NK-92 (cell line): ENCODE measurements around the gene PHYHD1.
"Not testable (repeated sequence)": the region's sequence is repeated elsewhere in the genome, so short reads cannot be mapped to it uniquely, and the experiment has no call there.

Source experiments
- DNase-seq: peaks from one replicate; lab custom pipeline; 2025; ENCODE audit not compliant: unreplicated experiment; lab: John Stamatoyannopoulos, UW

PHYHD1 gene

GRCh38 chr9:128921881-128922763 lies 1.3 kb downstream of the PHYHD1 start:
- DNase-seq, result no peak

- no peak for DNase-seq
Measured at GRCh38 chr9:128923493-128923883, 2.7 kb downstream of the PHYHD1 start.

GRCh38 chr9:128927731-128928411 lies 7.1 kb downstream of the PHYHD1 start:
- DNase-seq, result no peak

- DNase-seq, result no peak
Measured at GRCh38 chr9:128928624-128929023, 7.8 kb downstream of the PHYHD1 start.

GRCh38 chr9:128929560-128929959 lies 8.8 kb downstream of the PHYHD1 start:
- DNase-seq, result no peak

- no peak for DNase-seq
Measured at GRCh38 chr9:128933731-128934130, 12.9 kb downstream of the PHYHD1 start.

- DNase-seq, result no peak
Measured at GRCh38 chr9:128936171-128936865, 15.5 kb downstream of the PHYHD1 start.

GRCh38 chr9:128937310-128938165 lies 16.8 kb downstream of the PHYHD1 start:
- no peak for DNase-seq

- DNase-seq, result no peak
Measured at GRCh38 chr9:128940271-128940921, 19.6 kb downstream of the PHYHD1 start.

- DNase-seq, result no peak
Measured at GRCh38 chr9:128940946-128941755, 20.4 kb downstream of the PHYHD1 start.

GRCh38 chr9:128943832-128944620 lies 23.2 kb downstream of the PHYHD1 start:
- DNase-seq, result no peak

- not testable (repeated sequence) for DNase-seq
Measured at GRCh38 chr9:128944966-128945365, 24.2 kb downstream of the PHYHD1 start.

GRCh38 chr9:128945798-128946501 lies 25.2 kb downstream of the PHYHD1 start:
- no peak for DNase-seq

GRCh38 chr9:128946571-128947276 lies 25.9 kb downstream of the PHYHD1 start:
- no peak for DNase-seq

- no peak for DNase-seq
Measured at GRCh38 chr9:128947277-128947526, 26.4 kb downstream of the PHYHD1 start.

GRCh38 chr9:128947527-128948301 lies 26.9 kb downstream of the PHYHD1 start, which contains the start of the genes DOLK and NUP188:
DOLK (minus strand) TSS chr9:128947603; CDS start chr9:128947303, 300 bp downstream.
NUP188 (plus strand) TSS chr9:128947699; CDS start chr9:128947720, 21 bp downstream.
- DNase-seq, result peak; percentile 85

GRCh38 chr9:128961403-128961802 lies 40.6 kb downstream of the PHYHD1 start:
- not testable (repeated sequence) for DNase-seq
